HepG2 (cell line): ENCODE measurements around the gene LYRM1. TPM values are rescaled to one million over a fixed set of nuclear protein-coding genes. Genes with fewer than 3 reads are reported as not detected.

Experiments used
- AKAP8 ChIP-seq: sonication (generic); formaldehyde crosslinking; IDR thresholded peaks from 2 replicates; pipeline ENCODE4 v1.5.1; 2020; ENCODE audit warnings: mild to moderate bottlenecking, missing genetic modification reagents
- BCL6 ChIP-seq: IDR thresholded peaks from 2 replicates; pipeline ENCODE4 v1.6.1; 2016; ENCODE audit warnings: missing genetic modification reagents, missing compliant biosample characterization
- FOXC1 ChIP-seq: sonication (generic); formaldehyde crosslinking; IDR thresholded peaks from 2 replicates; pipeline ENCODE4 v1.8.0; 2022; ENCODE audit warnings: mild to moderate bottlenecking, missing genetic modification reagents, borderline replicate concordance
- FOXK1 ChIP-seq: sonication (generic); formaldehyde crosslinking; IDR thresholded peaks from 2 replicates; pipeline ENCODE4 v1.4.0; 2020; ENCODE audit warnings: low read depth, missing genetic modification reagents, borderline replicate concordance
- GABPB1 ChIP-seq: IDR thresholded peaks from 2 replicates; pipeline ENCODE4 v1.6.1; 2016; ENCODE audit warnings: mild to moderate bottlenecking, missing genetic modification reagents, moderate library complexity, missing compliant biosample characterization
- HNRNPUL1 ChIP-seq: fragments of 200-400 bp; formaldehyde crosslinking; IDR thresholded peaks from 2 replicates; pipeline ENCODE4 v1.6.1; 2017; ENCODE audit warnings: low read depth, mild to moderate bottlenecking, low read length, moderate library complexity
- JDP2 ChIP-seq: sonication (generic); formaldehyde crosslinking; IDR thresholded peaks from 2 replicates; pipeline ENCODE4 v1.8.1; 2022; ENCODE audit warnings: missing genetic modification reagents, borderline replicate concordance
- KDM4B ChIP-seq: sonication (generic); formaldehyde crosslinking; IDR thresholded peaks from 2 replicates; pipeline ENCODE4 v1.4.0; 2020; ENCODE audit warnings: missing genetic modification reagents
- KLF9 ChIP-seq: IDR thresholded peaks from 2 replicates; pipeline ENCODE4 v1.6.1; 2016; ENCODE audit warnings: low read depth
- MBD4 ChIP-seq: IDR thresholded peaks from 2 replicates; pipeline ENCODE4 v1.6.1; 2012; ENCODE audit warnings: low read length, inconsistent platforms, borderline replicate concordance
- MYC ChIP-seq: sonication (generic); formaldehyde crosslinking; IDR thresholded peaks from 2 replicates; pipeline ENCODE4 v1.9.0; 2021; ENCODE audit warnings: missing genetic modification reagents, borderline replicate concordance
- RARA ChIP-seq: IDR thresholded peaks from 2 replicates; pipeline ENCODE4 v1.6.1; 2016; ENCODE audit warnings: missing genetic modification reagents, missing compliant biosample characterization
- SCMH1 ChIP-seq: sonication (generic); formaldehyde crosslinking; IDR thresholded peaks from 2 replicates; pipeline ENCODE4 v1.9.0; 2021; ENCODE audit warnings: missing genetic modification reagents, mild to moderate bottlenecking, borderline replicate concordance
- TCF7L2 ChIP-seq: IDR thresholded peaks from 2 replicates; pipeline ENCODE4 v1.6.1; 2011; ENCODE audit warnings: mild to moderate bottlenecking, low read depth, low read length, moderate library complexity
- ZBTB42 ChIP-seq: sonication (generic); formaldehyde crosslinking; IDR thresholded peaks from 2 replicates; pipeline ENCODE4 v1.5.0; 2020; ENCODE audit warnings: mild to moderate bottlenecking, missing genetic modification reagents
- ZFP36L2 ChIP-seq: sonication (generic); formaldehyde crosslinking; IDR thresholded peaks from 2 replicates; pipeline ENCODE4 v1.4.0; 2020; ENCODE audit warnings: missing genetic modification reagents
- ZKSCAN5 ChIP-seq: sonication (generic); formaldehyde crosslinking; IDR thresholded peaks from 2 replicates; pipeline ENCODE4 v1.5.1; 2020; ENCODE audit warnings: mild to moderate bottlenecking, missing genetic modification reagents
- ZMYM4 ChIP-seq: sonication (generic); formaldehyde crosslinking; IDR thresholded peaks from 2 replicates; pipeline ENCODE4 v1.8.1; 2023; ENCODE audit warnings: mild to moderate bottlenecking, missing genetic modification reagents
- ZNF30 ChIP-seq: sonication (generic); formaldehyde crosslinking; IDR thresholded peaks from 2 replicates; pipeline ENCODE4 v1.5.0; 2020; ENCODE audit warnings: mild to moderate bottlenecking, missing genetic modification reagents
- ZNF547 ChIP-seq: sonication (generic); formaldehyde crosslinking; IDR thresholded peaks from 2 replicates; pipeline ENCODE4 v1.5.1; 2020; ENCODE audit warnings: mild to moderate bottlenecking, missing genetic modification reagents
- ZNF605 ChIP-seq: sonication (generic); formaldehyde crosslinking; IDR thresholded peaks from 2 replicates; pipeline ENCODE4 v1.8.0; 2022; ENCODE audit warnings: mild to moderate bottlenecking, missing genetic modification reagents
- polyA plus RNA-seq, 8 experiments: library from polyadenylated mRNA; depleted of rRNA in 3 of 8; stranded (reverse) in 7 of 8; unstranded in 1 of 8; fragments of >200 nt; fragmentation: Illumina TruSeq in 4 of 8; extraction: Trizol in 4 of 8; gene quantifications; 2 replicates each; pipeline versions ENCODE4 v1.2.1 to v1.2.3, GENCODE V29; 2011 to 2016; ENCODE audit warnings: low read depth in 4 of 8, missing spikeins in 1 of 8, mixed read lengths in 1 of 8; ENCODE audit not compliant: insufficient read depth in 1 of 8
- total RNA-seq, 5 experiments: library from RNA; depleted of rRNA; stranded (reverse); fragments of >200 nt; fragmentation: Illumina TruSeq; extraction: Trizol; gene quantifications; 2 replicates each; pipeline ENCODE4 v1.2.3, GENCODE V29; 2016; ENCODE audit warnings: low read depth in 1 of 5
- TF ChIP-seq, protein P1 (sequence below): sonication (generic); formaldehyde crosslinking; IDR thresholded peaks from 2 replicates; pipeline ENCODE4 v1.4.0; 2020; ENCODE audit warnings: mild to moderate bottlenecking, missing genetic modification reagents
- TF ChIP-seq, protein P2 (sequence below): sonication (generic); formaldehyde crosslinking; IDR thresholded peaks from 2 replicates; pipeline ENCODE4 v1.4.0; 2020; ENCODE audit warnings: mild to moderate bottlenecking, missing genetic modification reagents

Gene LYRM1
- total and polyA plus RNA-seq, 2 of the 13 experiments (the other 11 are each of a cell fraction or from before 2014, with no cell fraction given) = 59.2 to 82.6 TPM

- TF ChIP-seq, protein P1, sequence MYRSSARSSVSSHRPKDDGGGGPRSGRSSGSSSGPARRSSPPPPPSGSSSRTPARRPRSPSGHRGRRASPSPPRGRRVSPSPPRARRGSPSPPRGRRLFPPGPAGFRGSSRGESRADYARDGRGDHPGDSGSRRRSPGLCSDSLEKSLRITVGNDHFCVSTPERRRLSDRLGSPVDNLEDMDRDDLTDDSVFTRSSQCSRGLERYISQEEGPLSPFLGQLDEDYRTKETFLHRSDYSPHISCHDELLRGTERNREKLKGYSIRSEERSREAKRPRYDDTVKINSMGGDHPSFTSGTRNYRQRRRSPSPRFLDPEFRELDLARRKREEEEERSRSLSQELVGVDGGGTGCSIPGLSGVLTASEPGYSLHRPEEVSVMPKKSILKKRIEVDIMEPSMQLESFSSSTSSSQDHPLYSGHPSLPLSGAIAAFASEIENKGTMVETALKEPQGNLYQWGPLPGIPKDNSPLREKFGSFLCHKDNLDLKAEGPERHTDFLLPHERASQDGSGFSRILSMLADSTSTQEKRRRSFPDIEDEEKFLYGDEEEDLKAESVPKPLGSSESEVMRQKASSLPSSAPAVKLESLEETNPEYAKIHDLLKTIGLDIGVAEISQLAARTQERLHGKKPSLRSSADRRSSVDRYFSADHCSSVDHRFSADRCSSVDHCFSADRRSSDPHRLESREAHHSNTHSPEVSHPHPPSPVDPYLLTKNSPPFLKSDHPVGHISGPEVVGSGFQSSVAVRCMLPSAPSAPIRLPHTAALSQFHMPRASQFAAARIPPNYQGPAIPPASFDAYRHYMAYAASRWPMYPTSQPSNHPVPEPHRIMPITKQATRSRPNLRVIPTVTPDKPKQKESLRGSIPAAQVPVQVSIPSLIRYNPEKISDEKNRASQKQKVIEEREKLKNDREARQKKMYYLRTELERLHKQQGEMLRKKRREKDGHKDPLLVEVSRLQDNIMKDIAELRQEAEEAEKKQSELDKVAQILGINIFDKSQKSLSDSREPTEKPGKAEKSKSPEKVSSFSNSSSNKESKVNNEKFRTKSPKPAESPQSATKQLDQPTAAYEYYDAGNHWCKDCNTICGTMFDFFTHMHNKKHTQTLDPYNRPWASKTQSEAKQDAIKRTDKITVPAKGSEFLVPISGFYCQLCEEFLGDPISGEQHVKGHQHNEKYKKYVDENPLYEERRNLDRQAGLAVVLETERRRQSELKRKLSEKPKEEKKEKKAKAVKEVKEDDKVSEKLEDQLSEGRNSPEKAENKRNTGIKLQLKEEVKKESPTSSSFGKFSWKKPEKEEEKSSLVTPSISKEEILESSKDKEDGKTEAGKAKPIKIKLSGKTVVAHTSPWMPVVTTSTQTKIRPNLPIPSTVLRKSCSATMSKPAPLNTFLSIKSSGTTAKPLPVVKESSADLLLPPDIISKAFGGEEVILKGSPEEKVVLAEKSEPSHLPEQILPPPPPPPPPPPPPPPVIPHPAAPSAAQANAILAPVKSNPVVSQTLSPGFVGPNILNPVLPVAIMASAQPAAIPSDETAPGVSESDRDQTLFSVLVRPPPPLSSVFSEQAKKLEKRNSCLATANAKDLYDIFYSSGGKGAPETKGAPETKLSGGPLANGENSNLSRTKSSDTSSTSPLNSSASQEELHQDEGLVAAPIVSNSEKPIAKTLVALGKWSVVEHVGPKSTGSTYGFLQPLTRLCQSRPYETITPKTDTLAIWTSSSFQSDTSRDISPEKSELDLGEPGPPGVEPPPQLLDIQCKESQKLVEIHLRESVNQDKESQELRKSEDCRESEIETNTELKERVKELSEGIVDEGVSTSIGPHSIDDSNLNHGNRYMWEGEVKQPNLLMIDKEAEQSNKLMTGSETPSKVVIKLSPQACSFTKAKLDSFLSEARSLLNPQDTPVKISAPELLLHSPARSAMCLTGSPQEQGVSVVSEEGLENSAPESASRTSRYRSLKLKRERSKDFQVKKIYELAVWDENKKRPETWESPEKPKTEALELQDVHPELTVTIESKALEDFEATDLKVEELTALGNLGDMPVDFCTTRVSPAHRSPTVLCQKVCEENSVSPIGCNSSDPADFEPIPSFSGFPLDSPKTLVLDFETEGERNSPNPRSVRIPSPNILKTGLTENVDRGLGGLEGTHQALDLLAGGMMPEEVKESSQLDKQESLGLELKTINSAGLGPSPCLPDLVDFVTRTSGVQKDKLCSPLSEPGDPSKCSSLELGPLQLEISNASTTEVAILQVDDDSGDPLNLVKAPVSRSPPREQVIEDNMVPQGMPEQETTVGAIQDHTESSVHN (CRISPR knock-in tag) = no peak
- TF ChIP-seq BCL6 (CRISPR knock-in tag) = peak; percentile 32; the same call in 1 of the 2 replicates
- TF ChIP-seq, protein P2, sequence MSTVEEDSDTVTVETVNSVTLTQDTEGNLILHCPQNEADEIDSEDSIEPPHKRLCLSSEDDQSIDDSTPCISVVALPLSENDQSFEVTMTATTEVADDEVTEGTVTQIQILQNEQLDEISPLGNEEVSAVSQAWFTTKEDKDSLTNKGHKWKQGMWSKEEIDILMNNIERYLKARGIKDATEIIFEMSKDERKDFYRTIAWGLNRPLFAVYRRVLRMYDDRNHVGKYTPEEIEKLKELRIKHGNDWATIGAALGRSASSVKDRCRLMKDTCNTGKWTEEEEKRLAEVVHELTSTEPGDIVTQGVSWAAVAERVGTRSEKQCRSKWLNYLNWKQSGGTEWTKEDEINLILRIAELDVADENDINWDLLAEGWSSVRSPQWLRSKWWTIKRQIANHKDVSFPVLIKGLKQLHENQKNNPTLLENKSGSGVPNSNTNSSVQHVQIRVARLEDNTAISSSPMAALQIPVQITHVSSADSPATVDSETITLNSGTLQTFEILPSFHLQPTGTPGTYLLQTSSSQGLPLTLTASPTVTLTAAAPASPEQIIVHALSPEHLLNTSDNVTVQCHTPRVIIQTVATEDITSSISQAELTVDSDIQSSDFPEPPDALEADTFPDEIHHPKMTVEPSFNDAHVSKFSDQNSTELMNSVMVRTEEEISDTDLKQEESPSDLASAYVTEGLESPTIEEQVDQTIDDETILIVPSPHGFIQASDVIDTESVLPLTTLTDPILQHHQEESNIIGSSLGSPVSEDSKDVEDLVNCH = no peak
- TF ChIP-seq ZNF30 (CRISPR knock-in tag) = no peak
- TF ChIP-seq GABPB1 (CRISPR knock-in tag) = no peak
- TF ChIP-seq ZMYM4 = peak; percentile 20; the same call in 1 of the 2 replicates
- no peak for TF ChIP-seq TCF7L2
- no peak for TF ChIP-seq ZKSCAN5 (CRISPR knock-in tag)
- TF ChIP-seq SCMH1 (CRISPR knock-in tag) = no peak
- no peak for TF ChIP-seq MBD4
- 0 out of 2 replicates have a peak, but pooled peaks have one; percentile 58 for TF ChIP-seq ZNF547 (CRISPR knock-in tag)
- TF ChIP-seq ZNF605 (CRISPR knock-in tag) = no peak
- TF ChIP-seq RARA = peak; percentile 30; the same call in 1 of the 2 replicates
- TF ChIP-seq AKAP8 (CRISPR knock-in tag) = no peak
- no peak for TF ChIP-seq MYC
- TF ChIP-seq JDP2 (CRISPR knock-in tag) = no peak
- TF ChIP-seq KDM4B (CRISPR knock-in tag) = no peak
- no peak for TF ChIP-seq ZFP36L2
- no peak for TF ChIP-seq ZBTB42 (CRISPR knock-in tag)
- no peak for TF ChIP-seq KLF9 (CRISPR knock-in tag)
- TF ChIP-seq FOXK1 (CRISPR knock-in tag) = no peak
- no peak for TF ChIP-seq HNRNPUL1
- TF ChIP-seq FOXC1 = no peak
These were observed 45.6 kb upstream of the LYRM1 start (continued) for GRCh38 chr16:20854963-20855362.
